MCF 10A (cell line): ENCODE results near the gene EIF4E1B. TPM values are rescaled to one million over a fixed set of nuclear protein-coding genes. Genes with fewer than 3 reads are reported as not detected.

Experiments
- BruUV-seq: library from RNA; stranded (reverse); fragments of 400-500 nt; replicated peaks from 2 replicates; lab custom pipeline; 2021; lab: Mats Ljungman, UMichigan
- CTCF ChIA-PET: fragments of 300-600 bp; sonication (Branson Sonifier 250); formaldehyde crosslinking; extraction: SDS; loops from one replicate; lab custom pipeline; 2021; ENCODE audit warnings: antibody characterized with exemption, inconsistent platforms; lab: Yijun Ruan, JAX
- POLR2A ChIA-PET: fragments of 300-600, 350-650 bp; sonication (Branson Sonifier 250); formaldehyde crosslinking; extraction: SDS; loops from one replicate; lab custom pipeline; 2020; ENCODE audit warnings: antibody characterized with exemption, inconsistent platforms; lab: Yijun Ruan, JAX
- DNase-seq: peaks from one replicate; pipeline ENCODE4 v3.0.0-alpha.2; 2018; ENCODE audit not compliant: unreplicated experiment
- H3K27ac Mint-ChIP-seq: one replicate; pipeline ENCODE4 v1.8.0; 2022; ENCODE audit warnings: mild to moderate bottlenecking, low read depth, mixed read lengths; ENCODE audit not compliant: unreplicated experiment
- H3K27me3 Mint-ChIP-seq: one replicate; pipeline ENCODE4 v1.8.0; 2022; ENCODE audit warnings: mixed read lengths; ENCODE audit not compliant: insufficient read depth, unreplicated experiment
- H3K36me3 Mint-ChIP-seq: one replicate; pipeline ENCODE4 v1.8.0; 2022; ENCODE audit warnings: mild to moderate bottlenecking, moderate library complexity, mixed read lengths; ENCODE audit not compliant: insufficient read depth, unreplicated experiment
- H3K4me1 Mint-ChIP-seq: one replicate; pipeline ENCODE4 v1.8.0; 2022; ENCODE audit warnings: mixed read lengths; ENCODE audit not compliant: insufficient read depth, unreplicated experiment
- H3K4me3 Mint-ChIP-seq: one replicate; pipeline ENCODE4 v1.8.0; 2022; ENCODE audit warnings: mild to moderate bottlenecking, moderate library complexity, mixed read lengths; ENCODE audit not compliant: unreplicated experiment
- H3K9me3 Mint-ChIP-seq: one replicate; pipeline ENCODE4 v1.8.0; 2022; ENCODE audit warnings: mixed read lengths; ENCODE audit not compliant: unreplicated experiment
- intact Hi-C: fragments of 100-400 bp; cut with micrococcal nuclease; formaldehyde crosslinking; loops from 2 replicates; pipeline ENCODE4 v1.14.1; 2022
- total RNA-seq: library from RNA; stranded (reverse); gene quantifications from 2 replicates; pipeline ENCODE4 v1.2.3, GENCODE V29; 2022
- TF ChIP-seq, protein P1 (sequence below): fragments of 200-600 bp; IDR thresholded peaks from one replicate; pipeline ENCODE4 v1.8.0; 2022; ENCODE audit warnings: antibody characterized with exemption, mild to moderate bottlenecking; ENCODE audit not compliant: unreplicated experiment

Gene EIF4E1B
- total RNA-seq, 1 experiment from 2014 or later: not detected

DNA sequence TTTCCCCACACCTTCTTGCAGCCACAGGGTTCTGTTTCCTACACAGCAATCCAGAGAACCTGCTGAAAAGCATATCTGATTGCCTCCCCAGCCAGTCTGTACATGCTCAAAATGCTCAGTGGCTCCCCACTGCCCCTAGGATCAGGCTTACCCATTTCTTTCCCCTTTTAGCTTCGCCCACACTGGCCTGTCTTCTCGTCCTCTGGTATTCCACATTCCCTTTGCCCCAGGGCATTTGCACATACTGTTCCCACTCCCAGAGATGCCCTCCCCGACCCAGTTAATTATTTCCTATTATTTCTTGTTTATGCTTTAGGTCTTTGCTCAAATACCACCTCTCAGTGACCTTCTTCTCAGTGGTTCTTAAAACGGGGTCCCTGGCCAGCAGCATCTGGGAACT, 10.1 kb downstream of the EIF4E1B start:
- H3K4me1 Mint-ChIP-seq: no peaks in the 10 kb centered on the region
- no peaks in the 10 kb centered on the region for H3K36me3 Mint-ChIP-seq
- ChIA-PET CTCF (interaction anchor here (0.7 to 0.9 kb wide), 2 partner anchors 20 to 67 kb away, joined by 3 to 5 read pairs; no protein-coding TSS in a partner anchor), POLR2A (no interaction called here)
- peaks cover under 1% of the 10 kb centered on the region for H3K27me3 Mint-ChIP-seq
- intact Hi-C loops: no loop called here
- no peak for DNase-seq
- H3K27ac Mint-ChIP-seq: no peak overlapping the region
- TF ChIP-seq, protein P1, sequence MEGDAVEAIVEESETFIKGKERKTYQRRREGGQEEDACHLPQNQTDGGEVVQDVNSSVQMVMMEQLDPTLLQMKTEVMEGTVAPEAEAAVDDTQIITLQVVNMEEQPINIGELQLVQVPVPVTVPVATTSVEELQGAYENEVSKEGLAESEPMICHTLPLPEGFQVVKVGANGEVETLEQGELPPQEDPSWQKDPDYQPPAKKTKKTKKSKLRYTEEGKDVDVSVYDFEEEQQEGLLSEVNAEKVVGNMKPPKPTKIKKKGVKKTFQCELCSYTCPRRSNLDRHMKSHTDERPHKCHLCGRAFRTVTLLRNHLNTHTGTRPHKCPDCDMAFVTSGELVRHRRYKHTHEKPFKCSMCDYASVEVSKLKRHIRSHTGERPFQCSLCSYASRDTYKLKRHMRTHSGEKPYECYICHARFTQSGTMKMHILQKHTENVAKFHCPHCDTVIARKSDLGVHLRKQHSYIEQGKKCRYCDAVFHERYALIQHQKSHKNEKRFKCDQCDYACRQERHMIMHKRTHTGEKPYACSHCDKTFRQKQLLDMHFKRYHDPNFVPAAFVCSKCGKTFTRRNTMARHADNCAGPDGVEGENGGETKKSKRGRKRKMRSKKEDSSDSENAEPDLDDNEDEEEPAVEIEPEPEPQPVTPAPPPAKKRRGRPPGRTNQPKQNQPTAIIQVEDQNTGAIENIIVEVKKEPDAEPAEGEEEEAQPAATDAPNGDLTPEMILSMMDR: no peak
- H3K4me3 Mint-ChIP-seq: no peak overlapping the region
- no TSS peak for BruUV-seq
- no peaks in the 10 kb centered on the region for H3K9me3 Mint-ChIP-seq

DNA sequence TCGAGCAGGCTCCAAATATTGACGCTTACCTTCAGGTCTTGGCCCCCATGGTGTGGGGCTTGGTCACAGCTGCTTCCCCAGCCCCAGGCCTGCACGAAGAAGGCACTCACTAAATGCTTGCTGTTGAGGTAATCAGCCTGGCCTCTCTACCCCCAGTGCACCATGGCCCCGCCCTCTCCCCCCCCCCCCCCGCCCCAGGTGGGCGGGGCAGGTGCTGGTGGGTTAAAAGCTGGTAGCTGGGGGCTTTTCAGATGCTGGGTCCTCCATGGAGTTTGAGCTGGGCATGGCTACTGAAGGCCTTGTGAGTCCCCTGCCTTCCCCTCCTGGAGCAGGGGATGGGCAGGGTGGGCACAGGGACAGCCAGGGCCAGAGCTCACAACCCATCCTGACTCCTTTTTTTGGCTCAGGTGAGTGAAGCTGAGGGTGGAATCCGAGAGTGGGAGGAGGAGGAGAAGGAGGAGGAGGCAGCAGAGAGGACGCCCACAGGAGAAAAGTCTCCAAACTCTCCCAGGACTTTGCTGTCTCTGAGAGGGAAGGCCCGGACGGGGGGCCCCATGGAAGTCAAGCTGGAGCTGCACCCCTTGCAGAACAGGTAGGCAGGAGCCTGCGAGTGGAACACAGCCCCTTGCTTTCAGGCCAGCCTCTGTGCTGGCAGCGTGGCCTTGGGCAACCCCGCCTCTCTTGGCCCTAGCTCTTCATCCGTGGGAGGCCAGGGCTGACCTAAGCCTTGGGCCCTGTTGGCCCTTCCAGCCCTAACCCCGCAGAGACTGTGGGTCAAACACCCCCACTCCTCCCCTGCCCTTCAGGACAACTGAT, 12.4 kb downstream of the EIF4E1B start:
- TF ChIP-seq, protein P1: no peak
- H3K4me1 Mint-ChIP-seq: no peaks in the 10 kb centered on the region
- ChIA-PET CTCF (interaction anchor here (1.0 to 1.8 kb wide), 3 partner anchors 65 to 70 kb away, joined by 3 to 8 read pairs (median 3); no protein-coding TSS in a partner anchor), POLR2A (no interaction called here)
- H3K4me3 Mint-ChIP-seq: no peak overlapping the region
- H3K36me3 Mint-ChIP-seq: no peaks in the 10 kb centered on the region
- H3K9me3 Mint-ChIP-seq: no peaks in the 10 kb centered on the region
- H3K27me3 Mint-ChIP-seq: no peaks in the 10 kb centered on the region
- intact Hi-C loops: no loop called here
- DNase-seq: no peak
- BruUV-seq: no TSS peak
- no peak overlapping the region for H3K27ac Mint-ChIP-seq

DNA sequence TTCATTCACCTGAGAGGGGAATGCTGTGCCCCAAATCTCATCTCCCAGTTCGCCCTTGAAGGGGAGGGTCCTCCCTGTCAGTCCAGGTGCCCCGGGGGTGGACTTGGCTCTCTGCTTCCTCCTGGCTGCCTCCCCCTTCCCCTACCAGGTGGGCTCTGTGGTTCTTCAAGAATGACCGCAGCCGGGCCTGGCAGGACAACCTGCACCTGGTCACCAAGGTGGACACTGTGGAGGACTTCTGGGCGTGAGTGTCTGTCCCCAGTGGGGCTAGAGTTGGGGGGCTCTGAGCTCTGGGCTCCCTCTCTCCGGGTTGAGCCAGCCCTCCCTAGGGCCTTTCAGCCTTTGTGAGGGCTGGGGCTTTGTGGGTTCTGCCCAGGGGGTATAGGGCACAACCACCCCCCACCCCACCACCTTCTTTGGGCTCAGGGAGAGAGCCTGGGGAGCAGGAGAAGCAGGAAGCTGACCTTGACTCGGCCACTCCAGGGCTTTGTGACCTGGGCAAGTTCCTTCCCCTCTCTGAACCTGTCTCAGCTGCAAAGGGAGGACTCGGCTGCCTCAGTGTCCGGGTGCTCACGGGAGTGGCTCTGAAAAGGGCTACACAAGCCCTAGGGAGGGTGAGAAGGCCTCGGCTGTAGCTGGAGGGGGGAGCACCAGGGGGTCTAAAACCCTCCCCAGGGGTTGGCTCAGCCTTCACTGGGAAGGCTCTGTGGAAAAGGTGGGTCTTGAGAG, 13.2 kb downstream of the EIF4E1B start:
- no peaks in the 10 kb centered on the region for H3K27me3 Mint-ChIP-seq
- H3K27ac Mint-ChIP-seq: no peak overlapping the region
- H3K9me3 Mint-ChIP-seq: no peaks in the 10 kb centered on the region
- ChIA-PET CTCF (interaction anchor here (0.6 to 9.4 kb wide), 4 partner anchors 15 to 70 kb away, joined by 3 to 122 read pairs (median 6); no protein-coding TSS in a partner anchor), POLR2A (no interaction called here)
- TF ChIP-seq, protein P1: no peak
- H3K4me3 Mint-ChIP-seq: no peak overlapping the region
- no TSS peak for BruUV-seq
- H3K4me1 Mint-ChIP-seq: peaks cover 5% of the 10 kb centered on the region
- intact Hi-C loops: no loop called here
- DNase-seq: no peak
- no peaks in the 10 kb centered on the region for H3K36me3 Mint-ChIP-seq

DNA sequence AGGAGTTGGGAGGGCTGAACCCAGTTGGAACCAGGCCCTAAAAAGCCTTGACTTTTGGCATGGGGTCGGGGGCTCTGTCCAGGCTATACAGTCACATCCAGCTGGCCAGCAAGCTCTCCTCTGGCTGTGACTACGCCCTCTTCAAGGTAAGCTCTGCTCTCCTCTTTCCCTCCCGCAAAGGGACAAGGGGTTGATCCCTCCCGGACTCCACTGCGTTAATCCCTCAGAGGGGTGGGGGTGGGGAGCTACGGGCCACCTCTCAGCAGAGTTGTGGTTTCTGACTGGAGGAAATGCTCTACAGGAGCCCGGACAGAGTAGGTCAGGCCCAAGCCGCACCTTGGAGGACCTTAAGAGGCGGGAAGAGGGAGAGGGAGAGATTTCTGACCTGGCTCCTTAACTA, 13.8 kb downstream of the EIF4E1B start:
- BruUV-seq: no TSS peak
- H3K4me3 Mint-ChIP-seq: no peak overlapping the region
- intact Hi-C loops: no loop called here
- H3K36me3 Mint-ChIP-seq: no peaks in the 10 kb centered on the region
- POLR2A ChIA-PET: interaction anchor here (0.7 kb wide), 1 partner anchor 218 kb away, joined by 3 read pairs; no protein-coding TSS in a partner anchor
- no peak for DNase-seq
- peaks cover 9% of the 10 kb centered on the region for H3K4me1 Mint-ChIP-seq
- TF ChIP-seq, protein P1: no peak
- no peak overlapping the region for H3K27ac Mint-ChIP-seq
- no peaks in the 10 kb centered on the region for H3K9me3 Mint-ChIP-seq
- CTCF ChIA-PET: interaction anchor here (1.3 to 9.4 kb wide), 3 partner anchors 15 to 71 kb away, joined by 3 to 122 read pairs (median 8); no protein-coding TSS in a partner anchor
- H3K27me3 Mint-ChIP-seq: no peaks in the 10 kb centered on the region
